Panc1 (cell line): ENCODE measurements around the gene TMTC2. TPM values are rescaled to one million over a fixed set of nuclear protein-coding genes. Genes with fewer than 3 reads are reported as not detected.

ENCODE experiments used
- ATAC-seq: fragments of 200-7000 bp; cut with Tn5 transposase; 2 replicates; pipeline ENCODE4 v1.9.1; 2020; ENCODE audit warnings: mild to moderate bottlenecking, moderate library complexity
- BruUV-seq: library from RNA; stranded (reverse); fragments of 400-500 nt; replicated peaks from 2 replicates; lab custom pipeline; 2021; lab: Mats Ljungman, UMichigan
- CTCF ChIA-PET: fragments of 300-600 bp; sonication (Branson Sonifier 250); formaldehyde crosslinking; loops from one replicate; lab custom pipeline; 2022; ENCODE audit warnings: antibody characterized with exemption; lab: Charles Lee
- POLR2A ChIA-PET: fragments of 300-600 bp; sonication (Branson Sonifier 250); formaldehyde crosslinking; loops from one replicate; lab custom pipeline; 2022; ENCODE audit warnings: antibody characterized with exemption; lab: Charles Lee
- DNase-seq: peaks from one replicate; pipeline ENCODE4 v3.0.0-alpha.2; 2010; ENCODE audit warnings: low read depth, low spot score
- H3K27ac ChIP-seq: 2 replicates; pipeline ENCODE4 v1.5.1; 2011; ENCODE audit warnings: mild to moderate bottlenecking, low read length, inconsistent platforms
- H3K27me3 ChIP-seq: fragments of 200-500 bp; sonication (Bioruptor generic); 2 replicates; pipeline ENCODE4 v1.6.0; 2014; ENCODE audit warnings: low read length, inconsistent platforms; ENCODE audit not compliant: control insufficient read depth, insufficient read depth
- H3K36me3 ChIP-seq: fragments of 200-500 bp; sonication (Bioruptor generic); 2 replicates; pipeline ENCODE4 v1.5.1; 2014; ENCODE audit warnings: inconsistent platforms, mild to moderate bottlenecking, low read length, moderate library complexity; ENCODE audit not compliant: control insufficient read depth, insufficient read depth
- H3K4me1 ChIP-seq: 2 replicates; pipeline ENCODE4 v1.5.1; 2011; ENCODE audit warnings: inconsistent platforms, mild to moderate bottlenecking, low read length, moderate library complexity; ENCODE audit not compliant: control insufficient read depth, insufficient read depth
- H3K4me3 ChIP-seq, 2 experiments: 2 replicates each; pipeline ENCODE4 v1.5.1; 2011 to 2012; ENCODE audit warnings: low read depth in 2 of 2, low read length in 2 of 2, mild to moderate bottlenecking in 2 of 2, inconsistent platforms in 1 of 2, moderate library complexity in 1 of 2
- H3K9me3 ChIP-seq: fragments of 200-500 bp; sonication (Bioruptor generic); 2 replicates; pipeline ENCODE4 v1.5.1; 2014; ENCODE audit warnings: low read depth, mild to moderate bottlenecking, inconsistent platforms, low read length, moderate library complexity; ENCODE audit not compliant: control insufficient read depth, insufficient read depth
- CTCF ChIP-seq: fragments of 450-650 bp; IDR thresholded peaks from 2 replicates; pipeline ENCODE4 v1.5.1; 2017; ENCODE audit warnings: mild to moderate bottlenecking
- POLR2AphosphoS5 ChIP-seq: IDR thresholded peaks from 2 replicates; pipeline ENCODE4 v1.6.1; 2012; ENCODE audit warnings: mild to moderate bottlenecking, low read depth, low read length, moderate library complexity
- REST ChIP-seq, 2 experiments: IDR thresholded peaks; 2 replicates each; pipeline ENCODE4 v1.6.1; 2011 to 2012; ENCODE audit warnings: low read depth in 2 of 2, control low read depth in 1 of 2, low read length in 1 of 2, mild to moderate bottlenecking in 1 of 2, moderate library complexity in 1 of 2; ENCODE audit not compliant: insufficient read depth in 1 of 2
- SIN3A ChIP-seq: IDR thresholded peaks from 2 replicates; pipeline ENCODE4 v1.6.1; 2012; ENCODE audit warnings: low read depth, mild to moderate bottlenecking, low read length, moderate library complexity, borderline replicate concordance; ENCODE audit not compliant: insufficient read depth
- TCF7L2 ChIP-seq: IDR thresholded peaks from 2 replicates; pipeline ENCODE4 v1.6.1; 2011; ENCODE audit warnings: mild to moderate bottlenecking, low read depth, low read length, inconsistent platforms
- in situ Hi-C: cut with HindIII; loops from 2 replicates; pipeline ENCODE4 v1.10.0; 2016; ENCODE audit warnings: low sequenced_read_pairs, low pct_unique_long_range_greater_than_20kb
- intact Hi-C: fragments of 100-400 bp; cut with micrococcal nuclease; formaldehyde crosslinking; loops from one replicate; pipeline ENCODE4 v1.10.0; 2022; ENCODE audit not compliant: unreplicated experiment
- total RNA-seq: library from RNA; stranded (reverse); gene quantifications from one replicate; pipeline ENCODE4 v1.2.1, GENCODE V29; 2021; ENCODE audit not compliant: unreplicated experiment

TMTC2 gene
- total RNA-seq, 1 experiment from 2014 or later, result 5.7 TPM

GRCh38 chr12:83046019-83046418, 359.3 kb downstream of the TMTC2 start:
- Histone ChIP-seq H3K4me1 (no peaks in the 10 kb centered on the region), H3K4me3 (no peak overlapping the region), H3K27me3 (no peaks in the 10 kb centered on the region), H3K27ac (no peak overlapping the region), H3K9me3 (no peaks in the 10 kb centered on the region), H3K36me3 (no peaks in the 10 kb centered on the region)
- CTCF ChIA-PET, result no interaction called here
- POLR2A ChIA-PET, result no interaction called here
- in situ Hi-C loops (no loop called here), intact Hi-C loops (no loop called here)
- ATAC-seq (no peak), DNase-seq (no peak)
- BruUV-seq, result no TSS peak
- TF ChIP-seq SIN3A, result no peak
- no peak for TF ChIP-seq CTCF
- TF ChIP-seq REST (IDR thresholded peaks at IDR 0.05; ENCODE audit: insufficient read depth in 1 of 2, low read depth in 2 of 2, low read length in 1 of 2), result no peak
- no peak for TF ChIP-seq TCF7L2
- no peak for TF ChIP-seq POLR2AphosphoS5

GRCh38 chr12:83049306-83049705, 362.6 kb downstream of the TMTC2 start:
- ChIA-PET CTCF (no interaction called here), POLR2A (no interaction called here)
- no peak overlapping the region for H3K4me3 ChIP-seq
- no peak for ATAC-seq
- H3K27ac ChIP-seq, result no peak overlapping the region
- in situ Hi-C loops, result no loop called here
- no peaks in the 10 kb centered on the region for H3K9me3 ChIP-seq
- no TSS peak for BruUV-seq
- DNase-seq, result no peak
- no peaks in the 10 kb centered on the region for H3K27me3 ChIP-seq
- no peaks in the 10 kb centered on the region for H3K36me3 ChIP-seq
- TF ChIP-seq CTCF, result no peak
- H3K4me1 ChIP-seq, result no peaks in the 10 kb centered on the region
- intact Hi-C loops, result no loop called here
